ENCODE results near the gene SUPT3H.

SUPT3H gene

DNA sequence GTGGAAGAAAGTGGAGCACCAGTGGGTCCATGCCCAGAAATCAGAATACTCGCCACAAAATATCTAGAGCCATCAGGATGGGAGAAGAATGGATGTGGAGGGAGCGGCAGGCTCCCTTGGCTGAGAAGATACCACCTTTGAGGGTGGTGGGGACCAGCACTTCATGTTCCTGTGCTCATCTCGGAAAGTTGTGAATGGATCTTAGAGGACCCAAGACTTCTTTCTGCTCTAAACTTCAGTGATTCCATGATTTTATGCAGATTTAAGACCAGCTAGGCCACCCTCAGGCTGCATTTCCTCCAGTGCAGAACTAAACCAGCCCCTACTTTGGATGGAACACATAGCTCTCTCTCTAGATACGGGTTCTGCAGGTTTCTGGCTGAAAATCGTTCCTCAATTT lies 573.7 kb downstream of the SUPT3H start:
- Histone ChIP-seq H3K27me3 (ENCODE audit: insufficient read depth, low read length) (peaks cover 16% of the 10 kb centered on the region), H2AFZ (ENCODE audit: low read length, unreplicated experiment) (no peak overlapping the region), H3K36me3 (ENCODE audit: insufficient read depth, low read length) (no peaks in the 10 kb centered on the region), H3K4me1 (ENCODE audit: control insufficient read depth, insufficient read depth, low read length, unreplicated experiment) (no peaks in the 10 kb centered on the region), H3K27ac (ENCODE audit: low read depth, low read length) (no peak overlapping the region), H3K79me2 (ENCODE audit: control insufficient read depth, insufficient read depth, low read length, unreplicated experiment) (no peaks in the 10 kb centered on the region), H3K4me3 (ENCODE audit: low read depth, low read length) (no peak overlapping the region)

DNA sequence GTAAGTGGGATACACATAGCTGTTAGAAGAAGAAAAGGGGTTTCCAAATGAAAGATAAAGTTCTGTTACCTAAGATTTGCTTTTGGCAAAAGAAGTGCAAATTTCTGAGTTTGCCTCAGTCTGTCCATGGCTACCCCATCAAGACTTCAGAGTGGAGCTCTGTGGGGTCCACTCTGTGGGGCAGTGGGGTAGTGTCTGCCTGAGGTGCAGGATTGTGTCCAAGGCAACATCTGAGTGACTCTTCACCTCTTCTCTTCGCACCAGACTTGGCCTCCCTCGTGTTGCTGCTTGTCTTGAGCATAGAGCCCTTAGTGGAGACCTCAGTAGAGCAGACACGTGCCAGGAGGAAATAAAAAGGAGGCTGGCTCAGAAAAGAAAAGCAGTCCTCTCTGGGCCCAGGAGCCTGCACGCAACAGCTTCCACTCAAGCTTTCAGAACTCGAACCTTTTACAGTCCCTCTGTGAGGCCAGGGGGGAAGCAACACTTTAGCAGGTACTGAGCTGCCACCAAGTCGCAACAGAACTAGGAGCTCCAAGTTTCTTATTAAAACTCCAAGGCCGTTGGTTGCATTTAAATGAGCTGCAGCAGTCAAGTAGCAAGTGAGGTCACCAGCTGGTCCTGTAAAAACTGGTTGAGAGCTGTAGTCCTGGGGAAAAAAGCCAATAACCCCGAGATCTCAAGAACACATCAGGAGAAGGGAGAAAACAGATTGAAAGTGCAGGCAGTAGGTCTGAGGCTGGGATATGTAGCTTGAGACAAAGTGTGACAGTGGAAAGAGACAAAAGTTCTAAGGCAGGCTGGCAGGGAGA lies 576.7 kb downstream of the SUPT3H start:
- no peak overlapping the region for H3K27ac ChIP-seq (ENCODE audit: low read depth, low read length)
- no peak overlapping the region for H3K4me3 ChIP-seq (ENCODE audit: low read depth, low read length)
- H2AFZ ChIP-seq (ENCODE audit: low read length, unreplicated experiment) = no peak overlapping the region
- H3K36me3 ChIP-seq (ENCODE audit: insufficient read depth, low read length) = no peaks in the 10 kb centered on the region
- H3K4me1 ChIP-seq (ENCODE audit: control insufficient read depth, insufficient read depth, low read length, unreplicated experiment) = no peaks in the 10 kb centered on the region
- H3K27me3 ChIP-seq (ENCODE audit: insufficient read depth, low read length) = peaks cover 21% of the 10 kb centered on the region
- no peaks in the 10 kb centered on the region for H3K79me2 ChIP-seq (ENCODE audit: control insufficient read depth, insufficient read depth, low read length, unreplicated experiment)

DNA sequence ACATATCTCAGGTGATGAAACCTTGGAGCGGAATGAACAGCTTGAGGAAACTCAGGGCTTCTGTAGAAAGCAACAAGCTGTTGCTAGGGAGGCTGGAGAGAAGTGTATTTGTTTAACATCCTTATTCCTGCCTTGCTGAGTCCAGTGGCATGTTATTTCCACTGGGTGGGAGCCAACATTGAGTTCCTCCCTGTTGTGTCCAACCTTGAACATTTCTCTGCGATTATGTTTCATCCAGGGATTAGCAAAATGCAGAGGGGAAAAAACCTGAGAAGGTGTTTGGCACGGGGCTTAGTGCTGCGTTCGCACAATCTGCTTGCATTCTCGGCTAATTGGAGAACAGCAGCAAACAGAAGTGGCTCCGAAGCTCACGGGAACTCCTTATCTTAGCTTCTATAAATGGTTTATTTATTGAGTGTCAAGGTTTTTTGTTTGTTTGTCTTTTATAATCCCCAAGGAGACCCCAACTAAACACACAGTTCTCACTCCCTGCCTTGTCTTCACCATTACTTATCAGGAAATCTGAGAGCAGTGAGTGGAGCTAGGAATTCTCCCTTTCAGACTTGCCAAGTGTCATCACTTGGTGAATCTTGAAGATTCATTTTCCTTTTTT lies 577.5 kb downstream of the SUPT3H start:
- H3K4me1 ChIP-seq (ENCODE audit: control insufficient read depth, insufficient read depth, low read length, unreplicated experiment) = no peaks in the 10 kb centered on the region
- H3K79me2 ChIP-seq (ENCODE audit: control insufficient read depth, insufficient read depth, low read length, unreplicated experiment) = no peaks in the 10 kb centered on the region
- H3K4me3 ChIP-seq (ENCODE audit: low read depth, low read length) = no peak overlapping the region
- H3K36me3 ChIP-seq (ENCODE audit: insufficient read depth, low read length) = no peaks in the 10 kb centered on the region
- H2AFZ ChIP-seq (ENCODE audit: low read length, unreplicated experiment) = no peak overlapping the region
- no peak overlapping the region for H3K27ac ChIP-seq (ENCODE audit: low read depth, low read length)
- H3K27me3 ChIP-seq (ENCODE audit: insufficient read depth, low read length) = peaks cover 21% of the 10 kb centered on the region

DNA sequence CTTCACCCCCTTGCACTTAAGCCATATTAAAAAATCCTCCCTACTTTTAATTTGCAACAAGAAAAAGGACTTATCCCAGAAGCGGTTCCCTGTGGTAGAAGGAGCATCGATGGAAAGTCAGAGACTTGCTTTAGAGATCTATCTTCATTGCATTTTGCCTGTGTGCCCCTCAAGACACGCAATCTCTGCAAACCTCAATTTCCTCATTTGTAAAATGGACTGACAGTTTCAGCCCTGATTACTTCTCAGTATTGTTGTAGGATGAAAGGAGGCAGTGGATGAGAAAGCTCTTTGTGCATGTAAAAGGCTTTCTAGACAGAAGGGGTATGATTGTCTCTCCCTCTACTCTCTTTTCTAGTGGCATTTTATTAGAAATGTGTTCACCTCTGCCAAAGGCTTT lies 580.0 kb downstream of the SUPT3H start:
- no peak overlapping the region for H3K4me3 ChIP-seq (ENCODE audit: low read depth, low read length)
- no peaks in the 10 kb centered on the region for H3K36me3 ChIP-seq (ENCODE audit: insufficient read depth, low read length)
- peaks cover 21% of the 10 kb centered on the region for H3K27me3 ChIP-seq (ENCODE audit: insufficient read depth, low read length)
- no peak overlapping the region for H2AFZ ChIP-seq (ENCODE audit: low read length, unreplicated experiment)
- H3K4me1 ChIP-seq (ENCODE audit: control insufficient read depth, insufficient read depth, low read length, unreplicated experiment) = no peaks in the 10 kb centered on the region
- H3K27ac ChIP-seq (ENCODE audit: low read depth, low read length) = no peak overlapping the region
- H3K79me2 ChIP-seq (ENCODE audit: control insufficient read depth, insufficient read depth, low read length, unreplicated experiment) = no peaks in the 10 kb centered on the region

DNA sequence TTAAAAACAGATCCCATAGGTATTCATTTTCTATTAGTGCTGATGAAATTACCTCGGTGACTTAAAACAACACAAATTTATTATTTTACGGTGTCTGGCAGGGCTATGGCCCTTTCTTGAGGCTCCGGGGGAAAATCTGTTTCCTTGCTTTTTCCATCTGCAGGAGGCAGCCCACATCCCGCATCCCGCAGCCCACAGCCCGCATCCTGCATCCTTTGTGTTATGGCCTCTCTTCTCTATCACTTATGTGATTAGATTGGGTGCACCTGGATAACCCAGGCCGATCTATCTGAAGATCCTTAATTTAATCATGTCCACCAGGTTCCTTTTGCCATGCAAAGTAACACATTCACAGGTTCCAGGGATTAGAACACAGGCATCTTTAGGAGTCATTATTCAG lies 582.4 kb downstream of the SUPT3H start:
- Histone ChIP-seq H2AFZ (ENCODE audit: low read length, unreplicated experiment) (no peak overlapping the region), H3K27ac (ENCODE audit: low read depth, low read length) (no peak overlapping the region), H3K4me3 (ENCODE audit: low read depth, low read length) (no peak overlapping the region), H3K36me3 (ENCODE audit: insufficient read depth, low read length) (no peaks in the 10 kb centered on the region), H3K79me2 (ENCODE audit: control insufficient read depth, insufficient read depth, low read length, unreplicated experiment) (no peaks in the 10 kb centered on the region), H3K27me3 (ENCODE audit: insufficient read depth, low read length) (peaks cover 7% of the 10 kb centered on the region), H3K4me1 (ENCODE audit: control insufficient read depth, insufficient read depth, low read length, unreplicated experiment) (no peaks in the 10 kb centered on the region)

DNA sequence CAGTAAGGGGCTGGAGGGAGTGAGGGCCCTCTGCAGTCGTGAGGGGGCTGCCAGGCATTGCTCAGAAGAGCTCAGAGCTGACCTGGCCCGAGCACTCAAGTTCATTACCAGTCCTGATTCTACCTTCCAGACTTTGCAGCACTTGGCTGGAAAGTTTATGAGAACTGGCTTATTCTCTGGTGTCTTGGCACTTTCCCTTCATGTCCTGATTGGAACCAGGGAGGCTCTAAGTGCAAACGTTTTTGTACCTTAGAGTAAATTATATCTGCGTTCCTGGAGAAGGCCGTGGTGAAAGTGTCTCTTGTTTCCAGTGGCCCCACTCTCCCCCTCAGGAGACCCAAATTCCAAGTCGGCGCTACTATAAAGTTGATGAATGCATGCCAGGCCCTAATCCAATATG lies 587.9 kb downstream of the SUPT3H start:
- Histone ChIP-seq H3K4me1 (ENCODE audit: control insufficient read depth, insufficient read depth, low read length, unreplicated experiment) (no peaks in the 10 kb centered on the region), H2AFZ (ENCODE audit: low read length, unreplicated experiment) (no peak overlapping the region), H3K79me2 (ENCODE audit: control insufficient read depth, insufficient read depth, low read length, unreplicated experiment) (no peaks in the 10 kb centered on the region), H3K27me3 (ENCODE audit: insufficient read depth, low read length) (peaks cover 6% of the 10 kb centered on the region; the same call in 1 of the 2 replicates), H3K4me3 (ENCODE audit: low read depth, low read length) (no peak overlapping the region), H3K27ac (ENCODE audit: low read depth, low read length) (no peak overlapping the region), H3K36me3 (ENCODE audit: insufficient read depth, low read length) (no peaks in the 10 kb centered on the region)

DNA sequence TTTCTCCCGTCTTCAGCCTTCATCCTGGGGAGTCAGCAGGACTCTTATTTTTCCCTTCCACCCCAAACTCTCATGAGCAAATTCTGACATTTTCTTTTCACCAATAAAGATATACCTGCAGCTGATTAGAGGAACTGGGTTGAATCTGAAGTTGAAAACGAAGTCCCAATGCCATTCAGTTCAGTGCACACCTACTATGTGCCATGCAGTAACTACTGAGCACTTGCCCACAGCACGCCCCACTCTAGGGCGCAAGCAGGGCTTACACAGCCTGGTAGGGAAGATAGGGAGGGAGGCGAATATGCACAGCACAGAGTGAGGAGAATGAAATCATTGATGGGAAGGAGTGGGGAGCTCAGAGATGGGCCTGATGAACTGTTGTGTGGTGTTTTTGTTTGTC lies 588.7 kb downstream of the SUPT3H start:
- no peaks in the 10 kb centered on the region for H3K4me1 ChIP-seq (ENCODE audit: control insufficient read depth, insufficient read depth, low read length, unreplicated experiment)
- H2AFZ ChIP-seq (ENCODE audit: low read length, unreplicated experiment) = no peak overlapping the region
- H3K27me3 ChIP-seq (ENCODE audit: insufficient read depth, low read length) = peaks cover 6% of the 10 kb centered on the region; the same call in 1 of the 2 replicates
- no peaks in the 10 kb centered on the region for H3K36me3 ChIP-seq (ENCODE audit: insufficient read depth, low read length)
- H3K27ac ChIP-seq (ENCODE audit: low read depth, low read length) = no peak overlapping the region
- no peak overlapping the region for H3K4me3 ChIP-seq (ENCODE audit: low read depth, low read length)
- H3K79me2 ChIP-seq (ENCODE audit: control insufficient read depth, insufficient read depth, low read length, unreplicated experiment) = no peaks in the 10 kb centered on the region

DNA sequence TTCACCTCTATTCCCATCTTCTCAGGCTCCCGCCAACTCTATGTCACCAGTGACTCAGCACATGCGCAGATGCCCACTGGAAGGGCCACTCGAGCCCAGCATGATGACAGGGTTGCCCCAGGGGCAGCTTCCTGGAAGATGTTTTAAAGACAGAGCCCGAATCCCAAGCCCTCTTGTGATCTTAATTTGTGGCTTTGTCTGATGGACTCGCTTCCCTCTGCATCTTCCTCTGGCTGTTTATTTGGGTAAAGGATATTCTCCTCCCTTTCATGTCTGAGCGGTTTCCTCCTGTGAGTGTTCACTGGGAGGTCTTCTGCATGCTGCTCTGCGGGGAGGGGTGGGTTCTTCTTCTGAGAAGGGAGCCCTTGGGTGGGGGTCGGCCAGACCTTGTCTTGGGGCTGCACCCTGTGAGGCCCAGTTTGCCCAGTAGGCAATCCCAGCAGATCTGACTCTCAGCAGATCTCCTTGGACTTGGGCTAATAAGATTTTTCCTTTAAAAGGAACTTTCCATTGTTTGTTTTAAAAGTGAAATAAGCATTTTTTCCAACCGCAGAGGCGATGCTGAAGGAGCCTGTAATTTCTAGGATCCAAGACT lies 589.2 kb downstream of the SUPT3H start:
- Histone ChIP-seq H3K27ac (ENCODE audit: low read depth, low read length) (no peak overlapping the region), H2AFZ (ENCODE audit: low read length, unreplicated experiment) (no peak overlapping the region), H3K36me3 (ENCODE audit: insufficient read depth, low read length) (no peaks in the 10 kb centered on the region), H3K27me3 (ENCODE audit: insufficient read depth, low read length) (peaks cover 6% of the 10 kb centered on the region; the same call in 1 of the 2 replicates), H3K4me1 (ENCODE audit: control insufficient read depth, insufficient read depth, low read length, unreplicated experiment) (no peaks in the 10 kb centered on the region), H3K4me3 (ENCODE audit: low read depth, low read length) (no peak overlapping the region), H3K79me2 (ENCODE audit: control insufficient read depth, insufficient read depth, low read length, unreplicated experiment) (no peaks in the 10 kb centered on the region)

DNA sequence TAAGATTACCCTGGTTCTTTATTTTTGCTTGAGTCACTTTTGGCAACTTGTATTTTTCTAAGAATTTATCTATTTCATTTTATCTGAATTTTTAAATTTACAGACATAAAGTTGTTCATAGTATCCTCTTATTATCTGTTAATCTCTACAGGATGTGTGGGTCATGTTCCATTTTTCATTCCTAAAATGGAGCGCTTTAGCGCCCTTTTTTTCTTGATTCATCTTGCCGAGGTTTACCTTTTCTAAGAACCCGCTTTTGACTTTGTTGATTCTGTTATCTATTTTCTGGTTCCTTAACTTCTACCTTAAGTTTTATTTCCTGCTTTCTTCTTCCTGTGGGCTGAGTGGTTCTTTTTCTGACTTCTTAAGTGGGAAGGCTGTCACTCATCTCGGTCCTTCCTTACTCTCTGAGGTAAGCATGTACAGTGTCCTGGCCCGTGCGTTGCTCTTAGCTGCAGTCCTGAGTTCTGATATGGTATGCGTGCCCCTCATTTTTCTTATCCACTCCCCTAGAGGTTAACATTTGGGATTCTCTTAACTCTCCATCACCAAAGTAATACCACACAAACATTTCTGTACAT lies 590.4 kb downstream of the SUPT3H start:
- no peaks in the 10 kb centered on the region for H3K79me2 ChIP-seq (ENCODE audit: control insufficient read depth, insufficient read depth, low read length, unreplicated experiment)

DNA sequence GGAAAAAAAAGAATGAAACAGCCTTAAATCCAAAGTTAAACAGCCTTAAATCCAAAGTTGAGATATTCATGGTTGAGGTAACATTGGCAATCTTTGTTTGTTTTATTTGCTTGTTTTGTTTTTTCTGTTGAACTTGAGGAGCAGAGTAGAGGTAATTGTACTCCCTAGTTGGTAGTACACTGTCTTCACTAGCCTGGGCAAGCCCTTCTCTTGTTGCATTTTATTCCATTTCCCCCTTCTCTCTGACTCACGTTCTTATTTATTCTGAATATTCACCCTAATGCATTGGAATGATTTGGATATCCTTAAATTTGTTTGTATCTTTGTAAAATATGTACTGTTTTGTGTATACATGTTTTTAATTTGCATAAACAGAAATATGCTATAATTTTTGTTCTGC lies 592.6 kb downstream of the SUPT3H start:
- H3K27ac ChIP-seq (ENCODE audit: low read depth, low read length) = no peak overlapping the region
- no peaks in the 10 kb centered on the region for H3K36me3 ChIP-seq (ENCODE audit: insufficient read depth, low read length)

More for the DNA sequence above, 590.4 kb downstream of the SUPT3H start:
- Histone ChIP-seq H3K4me1 (ENCODE audit: control insufficient read depth, insufficient read depth, low read length, unreplicated experiment) (no peaks in the 10 kb centered on the region), H2AFZ (ENCODE audit: low read length, unreplicated experiment) (no peak overlapping the region), H3K36me3 (ENCODE audit: insufficient read depth, low read length) (no peaks in the 10 kb centered on the region), H3K27me3 (ENCODE audit: insufficient read depth, low read length) (peaks cover 6% of the 10 kb centered on the region; the same call in 1 of the 2 replicates), H3K4me3 (ENCODE audit: low read depth, low read length) (no peak overlapping the region), H3K27ac (ENCODE audit: low read depth, low read length) (no peak overlapping the region)

More for the DNA sequence above, 592.6 kb downstream of the SUPT3H start:
- Histone ChIP-seq H3K4me3 (ENCODE audit: low read depth, low read length) (no peak overlapping the region), H3K79me2 (ENCODE audit: control insufficient read depth, insufficient read depth, low read length, unreplicated experiment) (no peaks in the 10 kb centered on the region), H3K27me3 (ENCODE audit: insufficient read depth, low read length) (peaks cover 6% of the 10 kb centered on the region; the same call in 1 of the 2 replicates), H2AFZ (ENCODE audit: low read length, unreplicated experiment) (no peak overlapping the region), H3K4me1 (ENCODE audit: control insufficient read depth, insufficient read depth, low read length, unreplicated experiment) (no peaks in the 10 kb centered on the region)

Data from ACC112 (cell line).